Upper lobe of left lung (tissue), 6 donors: ENCODE results near the gene UNCX. TPM values are rescaled to one million over a fixed set of nuclear protein-coding genes. Genes with fewer than 3 reads are reported as not detected.

Source experiments
- ATAC-seq, 2 donors: fragments of 200-7000 bp; cut with Tn5 transposase; one replicate each; pipeline ENCODE4 v1.9.1; 2022; ENCODE audit warnings: mild to moderate bottlenecking in 2 of 2, moderate library complexity in 2 of 2; ENCODE audit not compliant: low FRiP score in 2 of 2
- DNase-seq, 2 donors: peaks; one replicate each; pipeline ENCODE4 v3.0.0-alpha.2; 2019 to 2020
- H3K27ac ChIP-seq, 4 donors: fragments of 200-600 bp; sonication (generic); one replicate each; pipeline ENCODE4 v1.5.1; 2016 to 2019
- H3K27me3 ChIP-seq, 4 donors: fragments of 200-600 bp; sonication (generic); one replicate each; pipeline ENCODE4 v1.5.1; 2017 to 2019
- H3K36me3 ChIP-seq, 4 donors: fragments of 200-600 bp; sonication (generic); one replicate each; pipeline ENCODE4 v1.5.1; 2016 to 2019
- H3K4me1 ChIP-seq, 4 donors: fragments of 200-600 bp; sonication (generic); one replicate each; pipeline ENCODE4 v1.5.1; 2018 to 2019
- H3K4me3 ChIP-seq, 4 donors: fragments of 200-600 bp; sonication (generic); one replicate each; pipeline ENCODE4 v1.5.1; 2017 to 2019; ENCODE audit warnings: mild to moderate bottlenecking in 2 of 4, moderate library complexity in 1 of 4
- H3K9me3 ChIP-seq, 4 donors: fragments of 200-600 bp; sonication (generic); one replicate each; pipeline ENCODE4 v1.5.1; 2018 to 2019
- EP300 ChIP-seq, 4 donors: sonication (generic); formaldehyde crosslinking; IDR thresholded peaks; one replicate each; pipeline ENCODE4 v1.5.1; 2017; ENCODE audit warnings: antibody characterized with exemption in 4 of 4, control low read depth in 2 of 4
- POLR2A ChIP-seq, 4 donors: fragments of 450-650 bp; IDR thresholded peaks; one replicate each; pipeline ENCODE4 v1.5.1; 2016 to 2017; ENCODE audit warnings: antibody characterized with exemption in 4 of 4, mild to moderate bottlenecking in 2 of 4
- POLR2AphosphoS5 ChIP-seq, 2 donors: sonication (generic); formaldehyde crosslinking; IDR thresholded peaks; one replicate each; pipeline ENCODE4 v1.5.1; 2017; ENCODE audit warnings: antibody characterized with exemption in 2 of 2
- WGBS, 2 donors: methylation state at CpG; one replicate each; pipeline ENCODE4 v1.1.5; 2017 to 2018; 5-methylcytosine and 5-hydroxymethylcytosine counted together
- total RNA-seq, 6 donors: library from RNA; depleted of rRNA in 4 of 6; stranded (reverse); fragments of >200 nt in 4 of 6; gene quantifications; one replicate each; pipeline versions ENCODE4 v1.1.0 to v1.2.1, GENCODE V29; 2016 to 2021
- TF ChIP-seq, protein P1 (sequence below), 6 experiments: fragments of 450-650 bp in 4 of 6; fragments of 200-600 bp in 2 of 6; sonication (generic) in 2 of 6; IDR thresholded peaks; one replicate each; pipeline ENCODE4 v1.5.1; 2016 to 2019; ENCODE audit warnings: antibody characterized with exemption in 6 of 6
- donor health status: DM: no; HTN: no; CAD: no; lungs with moderate emphysema.
- donor health status: DM: no; HTN: yes; CAD: no; lungs with severe emphysema.

UNCX gene
- total RNA-seq, 6 donors from 2014 or later: not detected

GRCh38 chr7:1232103-1232466 is 587 bp upstream of the UNCX start:
- H3K4me3 ChIP-seq: no peak overlapping the region
- ATAC-seq: no peak
- no peaks in the 10 kb centered on the region for H3K9me3 ChIP-seq
- 9 to 15% methylated on average over 11 to 12 of the region's 12 CpGs for WGBS, 2 donors
- peaks cover 6 to 59% (median 17%) of the 10 kb centered on the region in 4 donors for H3K4me1 ChIP-seq
- no peak overlapping the region for H3K27ac ChIP-seq
- H3K36me3 ChIP-seq: no peaks in the 10 kb centered on the region
- no peak for DNase-seq
- TF ChIP-seq EP300 (IDR thresholded peaks at IDR 0.05) (no peak), POLR2A (IDR thresholded peaks at IDR 0.05) (no peak), POLR2AphosphoS5 (IDR thresholded peaks at IDR 0.05) (no peak)
- TF ChIP-seq, protein P1, sequence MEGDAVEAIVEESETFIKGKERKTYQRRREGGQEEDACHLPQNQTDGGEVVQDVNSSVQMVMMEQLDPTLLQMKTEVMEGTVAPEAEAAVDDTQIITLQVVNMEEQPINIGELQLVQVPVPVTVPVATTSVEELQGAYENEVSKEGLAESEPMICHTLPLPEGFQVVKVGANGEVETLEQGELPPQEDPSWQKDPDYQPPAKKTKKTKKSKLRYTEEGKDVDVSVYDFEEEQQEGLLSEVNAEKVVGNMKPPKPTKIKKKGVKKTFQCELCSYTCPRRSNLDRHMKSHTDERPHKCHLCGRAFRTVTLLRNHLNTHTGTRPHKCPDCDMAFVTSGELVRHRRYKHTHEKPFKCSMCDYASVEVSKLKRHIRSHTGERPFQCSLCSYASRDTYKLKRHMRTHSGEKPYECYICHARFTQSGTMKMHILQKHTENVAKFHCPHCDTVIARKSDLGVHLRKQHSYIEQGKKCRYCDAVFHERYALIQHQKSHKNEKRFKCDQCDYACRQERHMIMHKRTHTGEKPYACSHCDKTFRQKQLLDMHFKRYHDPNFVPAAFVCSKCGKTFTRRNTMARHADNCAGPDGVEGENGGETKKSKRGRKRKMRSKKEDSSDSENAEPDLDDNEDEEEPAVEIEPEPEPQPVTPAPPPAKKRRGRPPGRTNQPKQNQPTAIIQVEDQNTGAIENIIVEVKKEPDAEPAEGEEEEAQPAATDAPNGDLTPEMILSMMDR (IDR thresholded peaks at IDR 0.05): no peak
- peaks cover 3 to 92% (median 63%) of the 10 kb centered on the region in 4 donors for H3K27me3 ChIP-seq

- H3K27ac ChIP-seq: no peak overlapping the region
- ATAC-seq (no peak), DNase-seq (peak in 1 of 2 donors; percentile 85)
- H3K4me3 ChIP-seq: no peak overlapping the region
- peaks cover 6 to 67% (median 19%) of the 10 kb centered on the region in 4 donors for H3K4me1 ChIP-seq
- TF ChIP-seq, protein P1 (IDR thresholded peaks at IDR 0.05): no peak
- TF ChIP-seq POLR2A (IDR thresholded peaks at IDR 0.05) (no peak), EP300 (IDR thresholded peaks at IDR 0.05) (no peak), POLR2AphosphoS5 (IDR thresholded peaks at IDR 0.05) (no peak)
- H3K9me3 ChIP-seq: no peaks in the 10 kb centered on the region
- peaks cover 3 to 91% (median 63%) of the 10 kb centered on the region in 4 donors for H3K27me3 ChIP-seq
- no peaks in the 10 kb centered on the region for H3K36me3 ChIP-seq
- 4 to 8% methylated on average over 26 to 28 of the region's 73 CpGs for WGBS, 2 donors
Observed at GRCh38 chr7:1233333-1234048, 819 bp downstream of the UNCX start.

- no peaks in the 10 kb centered on the region for H3K36me3 ChIP-seq
- no peak overlapping the region for H3K4me3 ChIP-seq
- ATAC-seq (no peak), DNase-seq (no peak)
- peaks cover 3 to 91% (median 65%) of the 10 kb centered on the region in 4 donors for H3K27me3 ChIP-seq
- 8 to 9% methylated on average over 30 of the region's 30 CpGs for WGBS, 2 donors
- H3K9me3 ChIP-seq: no peaks in the 10 kb centered on the region
- no peak for TF ChIP-seq POLR2A (IDR thresholded peaks at IDR 0.05)
- TF ChIP-seq, protein P1 (IDR thresholded peaks at IDR 0.05): no peak
- TF ChIP-seq EP300 (IDR thresholded peaks at IDR 0.05): no peak
- no peak for TF ChIP-seq POLR2AphosphoS5 (IDR thresholded peaks at IDR 0.05)
- H3K4me1 ChIP-seq: peaks cover 6 to 66% (median 19%) of the 10 kb centered on the region in 4 donors
- no peak overlapping the region for H3K27ac ChIP-seq
Observed at GRCh38 chr7:1234049-1234880, 1.6 kb downstream of the UNCX start.

- Histone ChIP-seq H3K27me3 (peaks cover 3 to 91% (median 66%) of the 10 kb centered on the region in 4 donors), H3K4me3 (no peak overlapping the region), H3K27ac (no peak overlapping the region), H3K9me3 (no peaks in the 10 kb centered on the region), H3K36me3 (no peaks in the 10 kb centered on the region), H3K4me1 (peaks cover 6 to 59% (median 15%) of the 10 kb centered on the region in 4 donors)
- ATAC-seq (no peak), DNase-seq (peak in 1 of 2 donors; percentile 54)
- 6 to 12% methylated on average over 8 to 32 of the region's 37 CpGs for WGBS, 2 donors
- TF ChIP-seq, protein P1 (IDR thresholded peaks at IDR 0.05): no peak
- TF ChIP-seq POLR2AphosphoS5 (IDR thresholded peaks at IDR 0.05): no peak
- no peak for TF ChIP-seq POLR2A (IDR thresholded peaks at IDR 0.05)
- TF ChIP-seq EP300 (IDR thresholded peaks at IDR 0.05): no peak
Observed at GRCh38 chr7:1234881-1235500, 2.3 kb downstream of the UNCX start.
